H9 (cell line): Measurements from ENCODE around the gene AHNAK2. TPM values are rescaled to one million over a fixed set of nuclear protein-coding genes. Genes with fewer than 3 reads are reported as not detected.

Experiments
- DNase-seq: peaks from one replicate; pipeline ENCODE4 v3.0.0-alpha.2; 2017
- H2AFZ ChIP-seq: one replicate; pipeline ENCODE4 v1.6.1; 2013; ENCODE audit warnings: mild to moderate bottlenecking, low read length, control low read depth, moderate library complexity
- H2AK5ac ChIP-seq: 2 replicates; pipeline ENCODE4 v1.6.1; 2013; ENCODE audit warnings: low read length, control low read depth, mixed read lengths; ENCODE audit not compliant: insufficient read length
- H2BK120ac ChIP-seq: one replicate; pipeline ENCODE4 v1.6.1; 2013; ENCODE audit warnings: low read depth, mild to moderate bottlenecking, low read length, control low read depth, inconsistent platforms; ENCODE audit not compliant: poor library complexity, severe bottlenecking
- H2BK12ac ChIP-seq: 2 replicates; pipeline ENCODE4 v1.6.1; 2013; ENCODE audit warnings: low read length, control low read depth, mixed read lengths, low read depth; ENCODE audit not compliant: insufficient read length
- H2BK15ac ChIP-seq: 2 replicates; pipeline ENCODE4 v1.6.1; 2013; ENCODE audit warnings: low read depth, low read length, control low read depth
- H2BK20ac ChIP-seq: one replicate; pipeline ENCODE4 v1.6.1; 2013; ENCODE audit warnings: low read depth, mild to moderate bottlenecking, low read length, control low read depth, inconsistent platforms; ENCODE audit not compliant: poor library complexity, severe bottlenecking
- H2BK5ac ChIP-seq: 2 replicates; pipeline ENCODE4 v1.6.1; 2013; ENCODE audit warnings: low read length, control low read depth, mixed read lengths; ENCODE audit not compliant: insufficient read length
- H3K14ac ChIP-seq: 2 replicates; pipeline ENCODE4 v1.6.1; 2013; ENCODE audit warnings: low read length, control low read depth; ENCODE audit not compliant: insufficient read depth
- H3K18ac ChIP-seq: 2 replicates; pipeline ENCODE4 v1.6.1; 2013; ENCODE audit warnings: low read depth, mild to moderate bottlenecking, mixed read lengths, low read length, control low read depth; ENCODE audit not compliant: insufficient read length
- H3K23ac ChIP-seq: 2 replicates; pipeline ENCODE4 v1.6.1; 2013; ENCODE audit warnings: low read length, control low read depth, mixed read lengths, low read depth; ENCODE audit not compliant: insufficient read length
- H3K23me2 ChIP-seq: 2 replicates; pipeline ENCODE4 v1.6.1; 2013; ENCODE audit warnings: low read depth, mild to moderate bottlenecking, mixed read lengths, low read length, control low read depth; ENCODE audit not compliant: insufficient read length, poor library complexity, severe bottlenecking
- H3K27ac ChIP-seq: 2 replicates; pipeline ENCODE4 v1.5.1; 2013; ENCODE audit warnings: low read length, control low read depth, mixed read lengths, low read depth; ENCODE audit not compliant: insufficient read length
- H3K27me3 ChIP-seq: 2 replicates; pipeline ENCODE4 v1.6.1; 2013; ENCODE audit warnings: low read length, control low read depth, inconsistent platforms; ENCODE audit not compliant: insufficient read depth
- H3K4ac ChIP-seq: 2 replicates; pipeline ENCODE4 v1.6.1; 2013; ENCODE audit warnings: low read depth, mild to moderate bottlenecking, control low read depth, inconsistent platforms, low read length, moderate library complexity
- H3K4me1 ChIP-seq: 2 replicates; pipeline ENCODE4 v1.6.1; 2013; ENCODE audit warnings: low read length, control low read depth, inconsistent platforms; ENCODE audit not compliant: insufficient read depth
- H3K4me2 ChIP-seq: 2 replicates; pipeline ENCODE4 v1.6.1; 2013; ENCODE audit warnings: low read length, control low read depth, mixed read lengths; ENCODE audit not compliant: insufficient read length, insufficient read depth
- H3K56ac ChIP-seq: 2 replicates; pipeline ENCODE4 v1.6.1; 2013; ENCODE audit warnings: low read depth, mild to moderate bottlenecking, mixed read lengths, low read length, control low read depth; ENCODE audit not compliant: insufficient read length
- H3K79me1 ChIP-seq: 2 replicates; pipeline ENCODE4 v1.6.1; 2013; ENCODE audit warnings: low read depth, mild to moderate bottlenecking, moderate library complexity, low read length, control low read depth, inconsistent platforms; ENCODE audit not compliant: insufficient read depth, poor library complexity, severe bottlenecking
- H3K79me2 ChIP-seq: 2 replicates; pipeline ENCODE4 v1.6.1; 2013; ENCODE audit warnings: low read length, control low read depth, inconsistent platforms; ENCODE audit not compliant: insufficient read depth
- H3K9ac ChIP-seq: 2 replicates; pipeline ENCODE4 v1.6.1; 2013; ENCODE audit warnings: low read length, control low read depth, mixed read lengths; ENCODE audit not compliant: insufficient read length; ENCODE audit errors: extremely low read depth
- H3K9me3 ChIP-seq: one replicate; pipeline ENCODE4 v1.6.1; 2013; ENCODE audit warnings: low read depth, low read length, inconsistent platforms; ENCODE audit not compliant: control insufficient read depth
- H3T11ph ChIP-seq: one replicate; pipeline ENCODE4 v1.6.1; 2013; ENCODE audit warnings: mild to moderate bottlenecking, low read length, control low read depth, inconsistent platforms
- H4K20me1 ChIP-seq: one replicate; pipeline ENCODE4 v1.6.1; 2013; ENCODE audit not compliant: control insufficient read depth, insufficient read length, insufficient read depth
- H4K5ac ChIP-seq: 2 replicates; pipeline ENCODE4 v1.6.1; 2013; ENCODE audit warnings: low read depth, mild to moderate bottlenecking, mixed read lengths, low read length, control low read depth; ENCODE audit not compliant: insufficient read length
- H4K8ac ChIP-seq: replicated peaks from 2 replicates; pipeline ENCODE4 v1.6.1; 2013; ENCODE audit warnings: low read length, control low read depth, mixed read lengths, low read depth; ENCODE audit not compliant: insufficient read length
- H4K91ac ChIP-seq: 2 replicates; pipeline ENCODE4 v1.6.1; 2013; ENCODE audit warnings: low read depth, mild to moderate bottlenecking, moderate library complexity, mixed read lengths, low read length, control low read depth; ENCODE audit not compliant: insufficient read length
- H3K27ac Mint-ChIP-seq, 3 experiments: 2 replicates in 2 of 3; 3 replicates in 1 of 3; pipeline ENCODE4 v1.8.0; 2020 to 2021; ENCODE audit warnings: mixed read lengths in 3 of 3, mild to moderate bottlenecking in 1 of 3, moderate library complexity in 1 of 3
- H3K27me3 Mint-ChIP-seq: 2 replicates; pipeline ENCODE4 v1.8.0; 2021; ENCODE audit warnings: low read depth, mild to moderate bottlenecking, moderate library complexity, mixed read lengths
- H3K36me3 Mint-ChIP-seq, 3 experiments: 2 replicates in 2 of 3; 3 replicates in 1 of 3; pipeline ENCODE4 v1.8.0; 2020 to 2021; ENCODE audit warnings: low read depth in 3 of 3, mixed read lengths in 3 of 3; ENCODE audit not compliant: insufficient read depth in 1 of 3
- H3K4me1 Mint-ChIP-seq, 2 experiments: 2 replicates each; pipeline ENCODE4 v1.8.0; 2020; ENCODE audit warnings: mixed read lengths in 2 of 2
- H3K4me3 Mint-ChIP-seq, 2 experiments: 2 replicates in 1 of 2; 3 replicates in 1 of 2; pipeline ENCODE4 v1.8.0; 2020 to 2021; ENCODE audit warnings: mild to moderate bottlenecking in 2 of 2, mixed read lengths in 2 of 2, moderate library complexity in 1 of 2
- H3K9me3 Mint-ChIP-seq, 2 experiments: 2 replicates in 1 of 2; 3 replicates in 1 of 2; pipeline ENCODE4 v1.8.0; 2020; ENCODE audit warnings: mild to moderate bottlenecking in 2 of 2, mixed read lengths in 2 of 2, moderate library complexity in 1 of 2
- WGBS: extraction: QIAGEN DNeasy Blood & Tissue Kit; methylation state at CpG from one replicate; pipeline ENCODE4 v1.1.7; 2013; ENCODE audit warnings: missing lambda C conversion rate, low lambda C conversion rate, mixed read lengths; ENCODE audit not compliant: insufficient read length; ENCODE audit errors: extremely low coverage; 5-methylcytosine and 5-hydroxymethylcytosine counted together
- total RNA-seq: library from RNA; stranded (reverse); gene quantifications from 2 replicates; pipeline ENCODE4 v1.2.1, GENCODE V29; 2021
- TF ChIP-seq, protein P1 (sequence below): fragments of 200-600 bp; sonication (generic); conservative IDR thresholded peaks from 3 replicates; pipeline ENCODE4 v1.8.0; 2021; ENCODE audit warnings: antibody characterized with exemption, mild to moderate bottlenecking

AHNAK2 gene
- total RNA-seq, 1 experiment from 2014 or later: 2.8 TPM

DNA sequence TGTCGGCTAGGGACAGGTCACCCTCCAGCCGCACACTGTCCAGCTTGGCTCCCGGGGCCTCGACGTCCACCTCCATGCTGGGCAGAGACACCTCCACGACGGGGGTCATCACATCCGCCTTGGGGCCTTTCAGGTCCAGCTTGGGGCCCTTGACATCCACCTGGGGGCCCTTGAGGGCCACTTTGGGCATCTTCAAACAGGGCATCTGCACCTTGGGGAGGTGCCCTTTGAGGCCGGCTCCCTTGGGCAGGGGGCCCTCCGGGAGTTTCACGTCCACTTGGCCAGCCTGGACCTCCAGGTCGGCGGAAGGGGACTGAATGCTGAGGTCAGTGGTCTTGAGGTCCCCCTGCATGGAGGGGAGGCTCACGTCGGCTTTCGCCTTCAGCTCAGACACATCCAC is 35.6 kb downstream of the AHNAK2 start:
- Histone ChIP-seq H3K4me1 (no peaks in the 10 kb centered on the region), H3K79me1 (no peaks in the 10 kb centered on the region), H3K23me2 (no peaks in the 10 kb centered on the region), H2AFZ (no peak overlapping the region), H2BK12ac (no peak overlapping the region), H3K56ac (no peak overlapping the region), H2BK20ac (no peak overlapping the region), H3K79me2 (no peaks in the 10 kb centered on the region), H4K20me1 (no peaks in the 10 kb centered on the region), H4K91ac (no peak overlapping the region), H3K23ac (no peak overlapping the region), H2AK5ac (no peak overlapping the region), H3K27ac (no peak overlapping the region), H2BK5ac (no peak overlapping the region), H3K4ac (no peak overlapping the region), H3K14ac (no peak overlapping the region), H3K27me3 (no peaks in the 10 kb centered on the region; the same call in 1 of the 2 replicates), H3K9me3 (no peaks in the 10 kb centered on the region), H2BK120ac (no peak overlapping the region), H3K4me2 (no peak overlapping the region), H4K8ac (no peak overlapping the region), H3K18ac (no peak overlapping the region), H2BK15ac (no peak overlapping the region), H4K5ac (no peak overlapping the region), H3T11ph (no peak overlapping the region), H3K9ac (no peak overlapping the region)
- H3K36me3 Mint-ChIP-seq: no peaks in the 10 kb centered on the region
- TF ChIP-seq, protein P1, sequence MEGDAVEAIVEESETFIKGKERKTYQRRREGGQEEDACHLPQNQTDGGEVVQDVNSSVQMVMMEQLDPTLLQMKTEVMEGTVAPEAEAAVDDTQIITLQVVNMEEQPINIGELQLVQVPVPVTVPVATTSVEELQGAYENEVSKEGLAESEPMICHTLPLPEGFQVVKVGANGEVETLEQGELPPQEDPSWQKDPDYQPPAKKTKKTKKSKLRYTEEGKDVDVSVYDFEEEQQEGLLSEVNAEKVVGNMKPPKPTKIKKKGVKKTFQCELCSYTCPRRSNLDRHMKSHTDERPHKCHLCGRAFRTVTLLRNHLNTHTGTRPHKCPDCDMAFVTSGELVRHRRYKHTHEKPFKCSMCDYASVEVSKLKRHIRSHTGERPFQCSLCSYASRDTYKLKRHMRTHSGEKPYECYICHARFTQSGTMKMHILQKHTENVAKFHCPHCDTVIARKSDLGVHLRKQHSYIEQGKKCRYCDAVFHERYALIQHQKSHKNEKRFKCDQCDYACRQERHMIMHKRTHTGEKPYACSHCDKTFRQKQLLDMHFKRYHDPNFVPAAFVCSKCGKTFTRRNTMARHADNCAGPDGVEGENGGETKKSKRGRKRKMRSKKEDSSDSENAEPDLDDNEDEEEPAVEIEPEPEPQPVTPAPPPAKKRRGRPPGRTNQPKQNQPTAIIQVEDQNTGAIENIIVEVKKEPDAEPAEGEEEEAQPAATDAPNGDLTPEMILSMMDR: no peak
- H3K4me3 Mint-ChIP-seq: no peak overlapping the region
- H3K9me3 Mint-ChIP-seq: peaks cover 0 to 21% of the 10 kb centered on the region in 2 experiments; a peak in 3 of 5 replicates
- no peaks in the 10 kb centered on the region for H3K4me1 Mint-ChIP-seq
- no peak for DNase-seq
- no CpG with 5 or more reads among the region's 16 CpGs for WGBS
- no peak overlapping the region for H3K27ac Mint-ChIP-seq
- H3K27me3 Mint-ChIP-seq: peaks cover 36% of the 10 kb centered on the region
